Breast epithelium (tissue), 4 donors: ENCODE results near the gene FYN. TPM values are rescaled to one million over a fixed set of nuclear protein-coding genes. Genes with fewer than 3 reads are reported as not detected.

Experiments used
- DNase-seq, 2 donors: peaks; one replicate each; pipeline ENCODE4 v3.0.0-alpha.2; 2019; ENCODE audit warnings: low spot score in 2 of 2
- H3K27ac ChIP-seq, 2 donors: fragments of 200-600 bp; sonication (generic) in 1 of 2; one replicate each; pipeline ENCODE4 v1.5.1; 2016 to 2019; ENCODE audit warnings: mild to moderate bottlenecking in 1 of 2
- H3K27me3 ChIP-seq, 2 donors: fragments of 200-600 bp; sonication (generic) in 1 of 2; one replicate each; pipeline versions ENCODE4 v1.5.1 to v1.6.0; 2017 to 2019; ENCODE audit warnings: control low read depth in 1 of 2, mild to moderate bottlenecking in 1 of 2
- H3K36me3 ChIP-seq: fragments of 200-600 bp; one replicate; pipeline ENCODE4 v1.5.1; 2019
- H3K4me1 ChIP-seq, 2 donors: fragments of 200-600 bp; sonication (generic); one replicate each; pipeline ENCODE4 v1.5.1; 2016 to 2019; ENCODE audit warnings: control low read depth in 1 of 2
- H3K4me3 ChIP-seq, 3 donors: fragments of 200-600 bp; sonication (generic); 1 replicate in 2 of 3; 2 replicates in 1 of 3; pipeline ENCODE4 v1.5.1; 2016 to 2019; ENCODE audit warnings: mild to moderate bottlenecking in 3 of 3, moderate library complexity in 2 of 3
- H3K9me3 ChIP-seq, 2 donors: fragments of 200-600 bp; sonication (generic) in 1 of 2; one replicate each; pipeline ENCODE4 v1.5.1; 2016 to 2019; ENCODE audit warnings: control low read depth in 1 of 2
- CTCF ChIP-seq, 3 donors: fragments of 450-650 bp; IDR thresholded peaks; one replicate each; pipeline ENCODE4 v1.5.1; 2016 to 2017; ENCODE audit warnings: antibody characterized with exemption in 3 of 3, mild to moderate bottlenecking in 3 of 3, moderate library complexity in 3 of 3
- POLR2A ChIP-seq: fragments of 450-650 bp; IDR thresholded peaks from one replicate; pipeline ENCODE4 v1.6.1; 2016; ENCODE audit warnings: antibody characterized with exemption, mild to moderate bottlenecking, moderate library complexity
- POLR2AphosphoS5 ChIP-seq, 3 donors: sonication (generic); formaldehyde crosslinking; IDR thresholded peaks; one replicate each; pipeline ENCODE4 v1.6.1; 2017; ENCODE audit warnings: antibody characterized with exemption in 3 of 3
- intact Hi-C: fragments of 100-400 bp; cut with DNase I; formaldehyde crosslinking; loops from one replicate; pipeline ENCODE4 v1.15.1; 2023; ENCODE audit warnings: low total_unique reads
- total RNA-seq, 3 donors: library from RNA; depleted of rRNA; stranded (reverse); fragments of >200 nt; gene quantifications; one replicate each; pipeline ENCODE4 v1.1.0, GENCODE V29; 2016

The FYN gene
- total RNA-seq, 3 donors from 2014 or later, result 44.8 to 209 (median 111) TPM

DNA sequence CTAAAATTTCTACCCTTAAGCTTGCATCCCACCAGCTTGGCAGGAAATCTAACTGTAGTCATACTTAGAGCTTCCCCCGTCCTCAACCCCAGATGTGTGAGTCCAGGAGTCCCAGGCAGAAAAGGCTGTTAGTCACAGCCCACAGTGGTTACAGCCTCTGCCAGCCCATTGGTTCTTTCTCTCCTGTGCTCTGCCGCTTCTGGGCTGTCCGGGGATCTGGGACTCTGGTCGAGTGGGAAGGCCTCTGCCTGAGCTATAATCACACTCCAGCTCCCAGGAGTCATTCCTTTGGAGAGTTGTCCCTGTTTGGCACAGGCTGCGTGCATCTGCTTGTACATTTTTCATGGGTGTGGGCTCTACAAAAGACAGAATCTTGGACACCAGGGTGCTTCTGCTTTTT lies 45.6 kb upstream of the FYN start:
- peak overlapping the region in 1 of 2 donors; percentile 25 for H3K27ac ChIP-seq
- no peaks in the 10 kb centered on the region for H3K4me1 ChIP-seq
- H3K9me3 ChIP-seq, result no peaks in the 10 kb centered on the region
- H3K36me3 ChIP-seq, result no peaks in the 10 kb centered on the region
- DNase-seq, result no peak
- H3K4me3 ChIP-seq, result no peak overlapping the region
- H3K27me3 ChIP-seq, result no peaks in the 10 kb centered on the region
- TF ChIP-seq POLR2A (no peak), POLR2AphosphoS5 (IDR thresholded peaks at IDR 0.05) (no peak), CTCF (IDR thresholded peaks at IDR 0.05) (no peak)
- intact Hi-C loops, result no loop called here

DNA sequence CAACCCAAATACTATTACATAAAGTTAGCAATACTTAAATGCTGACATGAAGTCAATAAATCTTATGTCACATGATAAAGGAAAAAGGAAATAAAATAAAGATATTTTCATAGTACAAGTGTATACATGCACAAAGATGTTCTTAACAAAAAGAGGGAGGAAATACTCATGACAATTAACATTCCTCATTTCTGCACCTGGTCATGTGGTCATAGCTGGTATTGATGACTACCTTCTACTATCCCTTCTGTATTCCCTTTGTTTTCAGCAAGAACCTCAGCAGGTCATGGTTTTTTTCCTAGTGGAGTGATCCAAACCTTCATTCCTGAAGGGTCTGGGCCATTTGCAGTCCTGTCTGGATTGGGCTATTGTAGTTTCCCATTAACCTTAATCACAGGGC lies 43.5 kb upstream of the FYN start:
- intact Hi-C loops, result no loop called here
- no peak for DNase-seq
- Histone ChIP-seq H3K4me1 (no peaks in the 10 kb centered on the region), H3K4me3 (no peak overlapping the region), H3K27me3 (no peaks in the 10 kb centered on the region), H3K9me3 (no peaks in the 10 kb centered on the region), H3K27ac (no peak overlapping the region), H3K36me3 (no peaks in the 10 kb centered on the region)
- TF ChIP-seq POLR2AphosphoS5 (IDR thresholded peaks at IDR 0.05) (no peak), POLR2A (no peak), CTCF (IDR thresholded peaks at IDR 0.05) (no peak)

DNA sequence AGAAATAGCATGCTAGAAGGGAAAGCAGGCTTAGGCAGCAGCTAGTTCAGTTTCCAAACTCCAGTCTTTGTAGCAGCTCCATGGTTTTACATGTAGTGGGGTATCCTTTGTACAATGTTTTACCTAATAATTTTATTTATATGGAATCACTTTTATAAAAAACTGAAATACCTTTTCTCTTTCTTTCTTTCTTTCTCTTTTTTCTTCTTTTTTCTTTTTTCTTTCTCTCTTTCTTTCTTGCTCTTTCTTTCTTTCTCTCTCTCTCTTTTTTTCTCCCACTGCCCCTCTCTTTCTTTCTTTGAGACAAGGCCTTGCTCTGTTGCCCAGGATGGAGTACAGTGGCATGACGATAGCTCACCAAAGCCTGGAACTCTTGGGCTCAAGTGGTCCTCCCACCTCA lies 41.4 kb upstream of the FYN start:
- DNase-seq, result no peak
- no peaks in the 10 kb centered on the region for H3K4me1 ChIP-seq
- no peak overlapping the region for H3K27ac ChIP-seq
- no peaks in the 10 kb centered on the region for H3K27me3 ChIP-seq
- no peak overlapping the region for H3K4me3 ChIP-seq
- H3K36me3 ChIP-seq, result no peaks in the 10 kb centered on the region
- TF ChIP-seq POLR2AphosphoS5 (IDR thresholded peaks at IDR 0.05), result no peak
- TF ChIP-seq CTCF (IDR thresholded peaks at IDR 0.05), result no peak
- no peak for TF ChIP-seq POLR2A
- no peaks in the 10 kb centered on the region for H3K9me3 ChIP-seq
- intact Hi-C loops, result no loop called here

DNA sequence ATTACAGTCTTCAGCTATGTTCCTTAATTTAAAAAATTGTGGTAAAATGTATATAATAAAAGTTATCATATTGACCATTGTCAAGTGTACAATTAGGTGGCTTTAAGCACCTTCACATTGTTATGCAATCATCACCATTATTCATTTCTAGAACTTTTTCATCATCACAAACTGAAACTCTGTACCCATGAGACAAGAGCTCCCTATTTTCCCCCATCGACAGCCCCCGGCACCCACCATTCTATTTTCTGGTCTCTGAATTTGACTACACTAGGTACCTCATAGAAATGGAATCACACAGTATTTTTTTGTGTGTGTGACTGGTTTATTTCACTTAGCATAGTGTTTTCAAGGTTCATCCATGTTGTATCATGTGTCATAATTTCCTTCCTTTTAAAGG lies 39.7 kb upstream of the FYN start:
- Histone ChIP-seq H3K4me3 (no peak overlapping the region), H3K27ac (no peak overlapping the region), H3K27me3 (no peaks in the 10 kb centered on the region), H3K4me1 (no peaks in the 10 kb centered on the region), H3K36me3 (no peaks in the 10 kb centered on the region), H3K9me3 (no peaks in the 10 kb centered on the region)
- TF ChIP-seq POLR2A (no peak), CTCF (IDR thresholded peaks at IDR 0.05) (no peak), POLR2AphosphoS5 (IDR thresholded peaks at IDR 0.05) (no peak)
- intact Hi-C loops, result no loop called here
- no peak for DNase-seq

DNA sequence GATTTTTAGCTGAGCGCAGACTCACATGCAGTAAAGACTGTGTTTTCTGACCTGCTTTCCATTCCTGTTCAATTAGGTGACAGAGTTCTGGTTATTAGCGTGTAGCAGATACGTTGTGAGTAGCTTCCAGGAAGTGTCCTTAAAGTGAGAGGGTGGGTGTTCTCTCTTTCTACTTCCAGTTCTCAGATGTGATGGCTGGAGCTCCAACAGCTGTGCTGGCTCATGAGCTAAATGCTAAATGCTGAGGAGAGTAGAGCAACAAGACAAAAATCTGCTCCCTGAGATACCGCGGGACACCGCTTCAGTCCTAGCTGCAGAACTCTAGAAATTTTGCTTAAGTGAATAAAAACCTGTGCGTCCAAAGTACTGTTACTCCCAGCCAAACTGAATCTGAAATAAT lies 38.2 kb upstream of the FYN start:
- no peaks in the 10 kb centered on the region for H3K9me3 ChIP-seq
- H3K4me1 ChIP-seq, result no peaks in the 10 kb centered on the region
- DNase-seq, result no peak
- H3K27me3 ChIP-seq, result no peaks in the 10 kb centered on the region
- H3K27ac ChIP-seq, result no peak overlapping the region
- no peaks in the 10 kb centered on the region for H3K36me3 ChIP-seq
- TF ChIP-seq POLR2AphosphoS5 (IDR thresholded peaks at IDR 0.05) (no peak), POLR2A (no peak), CTCF (IDR thresholded peaks at IDR 0.05) (no peak)
- intact Hi-C loops, result no loop called here
- H3K4me3 ChIP-seq, result no peak overlapping the region
